CD4-positive, alpha-beta T cell treated with Interleukin-6 for 4 hours (primary cell): ENCODE measurements around the gene ATF5.

Experiments used
- DNase-seq: peaks from one replicate; pipeline ENCODE4 v3.0.0-alpha.2; 2020; ENCODE audit warnings: mixed read lengths

ATF5 gene

DNA sequence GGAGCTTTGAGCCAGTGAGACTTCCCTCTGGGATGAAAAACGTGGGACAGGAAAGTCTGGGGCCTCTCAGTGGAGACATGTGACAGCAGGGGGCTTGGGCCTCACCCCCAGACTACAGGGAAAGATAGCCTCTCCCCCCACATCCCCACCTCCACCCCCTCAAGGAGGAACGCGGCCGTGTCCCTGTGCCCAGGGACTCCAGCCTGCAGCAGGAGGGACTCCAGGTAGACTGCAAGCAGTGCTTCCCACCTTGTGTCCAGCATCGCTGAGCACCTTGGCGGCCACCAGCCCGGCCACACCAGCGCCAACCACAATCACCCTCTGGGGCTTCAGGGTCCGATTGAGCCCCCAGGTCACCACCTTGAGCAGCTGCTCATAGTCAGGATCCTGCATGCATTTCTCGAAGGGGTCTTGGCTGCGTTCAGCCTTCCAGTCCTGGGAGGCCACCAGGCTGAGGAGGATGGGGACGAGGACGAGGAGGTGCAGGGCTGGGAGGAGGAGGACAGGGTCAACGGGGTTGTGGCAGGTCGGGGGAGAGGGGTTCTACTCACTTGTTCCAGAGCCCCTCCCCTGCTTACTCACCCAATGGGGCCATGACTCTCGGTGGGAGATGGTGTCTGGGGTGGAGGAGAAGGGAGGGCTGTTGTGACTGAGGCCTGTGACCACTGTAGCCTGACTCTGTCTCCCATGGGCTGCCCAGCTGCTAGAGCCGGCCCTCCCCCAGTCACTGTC lies 33.3 kb upstream of the ATF5 start:
- no peak for DNase-seq

GRCh38 chr19:49896863-49897621 lies 32.0 kb upstream of the ATF5 start, which contains the start of gene IL4I1:
TSS of gene IL4I1 (minus strand) at chr19:49896887. CDS start at chr19:49896160, 727 bp downstream.
- peak; percentile 61 for DNase-seq

DNA sequence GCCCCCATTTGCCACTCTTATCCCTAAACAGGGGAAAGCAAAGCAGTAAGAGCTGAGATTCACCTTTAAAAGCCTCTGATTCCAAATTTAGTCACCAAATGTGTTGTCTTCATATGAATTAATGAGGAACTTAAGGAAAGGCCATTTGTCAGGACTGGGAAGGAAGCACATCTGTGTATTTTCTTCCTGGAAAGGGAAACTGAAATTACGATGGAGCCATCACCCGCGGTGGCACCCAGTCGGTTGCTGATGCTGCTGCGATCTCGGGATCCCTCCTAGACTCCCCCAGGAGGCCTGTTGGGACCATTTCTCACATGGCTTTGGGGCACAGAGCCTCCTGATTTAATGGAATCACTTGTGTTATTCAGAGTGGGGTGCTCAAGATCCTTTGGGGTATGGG lies 24.9 kb upstream of the ATF5 start:
- no peak for DNase-seq

DNA sequence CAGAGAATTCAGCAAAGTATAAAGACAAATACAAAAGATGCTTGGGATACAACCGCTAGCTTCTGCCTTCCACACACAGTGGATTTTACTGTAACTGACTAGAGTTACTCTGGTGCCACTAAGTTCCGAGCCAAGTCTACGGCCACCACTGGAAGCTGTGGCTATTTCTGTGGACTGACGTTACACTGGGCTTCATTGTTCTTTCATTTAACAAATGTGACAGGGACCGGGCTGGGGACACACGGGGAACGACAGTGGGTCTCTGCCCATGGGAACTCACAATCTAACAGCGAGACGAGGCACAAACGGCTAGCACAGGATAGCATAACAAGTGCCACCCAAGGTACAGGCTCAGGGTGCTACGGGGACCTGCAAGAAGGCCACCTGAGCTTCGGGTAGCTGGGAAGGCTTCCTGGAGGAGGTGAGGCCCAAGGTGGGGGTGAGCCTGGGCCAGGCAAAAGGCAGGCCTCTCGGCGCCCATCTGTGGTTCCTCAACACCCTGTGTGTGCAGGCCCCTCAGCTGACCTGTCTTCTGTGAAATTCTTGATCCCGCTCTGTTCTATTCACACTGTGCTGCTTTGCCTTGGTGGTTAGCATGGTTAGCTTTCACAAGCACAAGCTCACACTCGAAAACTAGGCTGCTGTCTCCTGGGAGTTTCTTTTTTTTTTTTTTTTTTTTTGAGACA lies 22.0 kb upstream of the ATF5 start:
- DNase-seq, result no peak

DNA sequence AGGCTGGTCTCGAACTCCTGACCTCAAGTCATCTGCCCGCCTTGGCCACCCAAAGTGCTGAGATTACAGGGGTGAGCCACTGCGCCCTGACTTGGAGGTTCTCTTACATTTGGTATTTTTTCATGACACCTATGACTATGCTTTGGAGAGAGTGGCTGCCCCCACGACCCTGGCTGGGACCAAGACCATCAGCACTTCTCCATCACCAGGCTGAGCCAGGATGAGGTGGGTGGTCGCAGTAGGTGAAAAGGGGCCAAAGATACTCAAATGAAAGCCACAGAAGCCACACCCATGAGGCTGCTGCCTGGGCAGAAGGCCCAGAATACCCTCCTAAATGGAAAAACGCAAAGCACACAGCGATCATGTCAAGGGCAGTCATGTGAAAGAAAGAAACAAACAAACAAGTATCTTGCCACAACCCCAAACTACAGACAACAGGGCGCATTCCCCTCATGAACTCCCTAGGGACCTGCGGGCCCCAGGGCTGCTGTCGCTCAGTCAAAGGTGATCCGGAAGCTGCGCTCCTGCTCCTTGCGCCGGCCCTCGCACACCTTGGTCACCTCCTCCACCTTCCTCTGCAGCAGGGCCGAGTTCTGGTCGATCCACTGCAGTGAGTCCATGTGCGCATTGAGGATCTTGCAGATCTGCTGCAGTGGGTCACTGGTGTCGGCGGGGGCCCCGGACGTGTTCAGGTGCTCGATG lies 21.1 kb upstream of the ATF5 start:
- DNase-seq, result no peak

GRCh38 chr19:49908480-49909420 lies 20.3 kb upstream of the ATF5 start:
- no peak for DNase-seq

DNA sequence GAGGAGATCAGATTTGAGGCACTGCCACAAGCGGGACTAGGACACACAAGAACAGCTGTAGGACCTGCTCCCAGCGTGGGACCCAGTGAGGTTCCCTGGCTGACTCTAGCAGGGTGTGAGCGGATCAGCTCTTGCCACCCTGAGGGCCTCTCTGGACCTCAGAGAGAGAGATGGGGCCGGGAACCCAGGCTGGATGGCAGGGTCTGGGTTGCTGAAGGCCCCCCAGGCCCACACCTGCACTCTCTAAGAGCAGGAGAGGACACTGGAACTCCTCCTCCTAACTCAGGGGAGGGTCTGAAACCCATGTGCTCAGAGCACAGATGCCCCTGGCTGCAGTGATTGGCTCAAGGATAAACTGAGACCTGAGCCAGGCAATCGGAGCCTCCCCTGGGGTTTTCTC lies 18.8 kb upstream of the ATF5 start:
- no peak for DNase-seq

DNA sequence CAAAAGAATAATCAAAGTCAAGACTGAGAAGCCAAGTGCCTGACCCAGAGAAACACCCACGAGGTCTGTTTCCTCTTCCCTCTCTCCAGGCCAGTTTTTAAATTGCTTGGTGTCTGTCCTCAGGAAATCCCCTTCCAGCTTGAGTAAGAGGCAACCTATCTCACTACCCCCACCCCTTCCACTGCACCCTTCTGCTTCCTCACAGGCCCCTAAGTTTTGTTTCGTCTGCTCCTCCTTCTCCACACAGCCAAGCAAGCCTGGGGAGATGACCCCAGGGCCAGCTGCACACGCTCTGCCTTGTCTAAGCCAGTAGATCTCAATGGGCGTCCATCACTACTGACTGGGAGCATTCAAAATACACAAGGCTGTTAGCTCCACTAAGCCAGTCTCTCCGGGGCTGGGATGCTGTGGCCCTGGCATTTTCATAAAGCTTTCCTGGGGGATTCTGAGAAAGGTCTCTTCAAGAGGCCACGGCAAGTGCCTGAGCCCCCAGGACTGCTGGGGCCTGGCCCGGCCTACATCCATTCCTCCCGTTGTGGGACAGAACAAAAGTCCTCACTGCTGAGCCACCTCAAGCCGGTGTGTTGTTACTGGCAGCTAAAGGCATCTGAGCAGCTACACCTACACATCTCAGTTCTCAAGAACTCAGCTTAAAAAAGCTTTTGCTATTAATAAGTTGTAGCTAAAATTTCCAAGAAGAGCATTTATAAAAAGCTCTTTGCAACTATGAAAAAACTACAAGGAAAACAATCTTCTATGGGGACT lies 17.4 kb upstream of the ATF5 start:
- DNase-seq, result no peak

GRCh38 chr19:49912965-49913685 lies 15.9 kb upstream of the ATF5 start:
- DNase-seq, result no peak

- no peak for DNase-seq
Measured at GRCh38 chr19:49913720-49914119, 15.3 kb upstream of the ATF5 start.

DNA sequence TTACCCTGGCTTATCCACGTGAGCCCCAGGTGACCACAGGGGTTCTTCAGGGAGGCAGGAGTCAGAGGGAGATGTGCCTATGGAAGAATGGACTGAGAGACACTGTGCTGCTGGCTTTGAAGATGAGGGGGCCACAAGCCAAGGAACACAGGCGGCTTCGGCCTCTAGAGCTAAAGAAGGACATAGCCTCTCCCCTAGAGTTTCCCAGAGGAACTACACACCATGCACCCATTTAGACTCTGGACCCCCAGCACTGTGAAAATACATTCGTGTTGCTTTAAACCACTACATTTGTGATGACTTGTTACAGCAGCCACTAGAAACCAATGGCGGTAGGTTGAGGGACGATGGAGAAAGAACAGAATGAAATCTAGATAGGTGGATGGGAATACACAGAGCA lies 13.7 kb upstream of the ATF5 start:
- no peak for DNase-seq

DNA sequence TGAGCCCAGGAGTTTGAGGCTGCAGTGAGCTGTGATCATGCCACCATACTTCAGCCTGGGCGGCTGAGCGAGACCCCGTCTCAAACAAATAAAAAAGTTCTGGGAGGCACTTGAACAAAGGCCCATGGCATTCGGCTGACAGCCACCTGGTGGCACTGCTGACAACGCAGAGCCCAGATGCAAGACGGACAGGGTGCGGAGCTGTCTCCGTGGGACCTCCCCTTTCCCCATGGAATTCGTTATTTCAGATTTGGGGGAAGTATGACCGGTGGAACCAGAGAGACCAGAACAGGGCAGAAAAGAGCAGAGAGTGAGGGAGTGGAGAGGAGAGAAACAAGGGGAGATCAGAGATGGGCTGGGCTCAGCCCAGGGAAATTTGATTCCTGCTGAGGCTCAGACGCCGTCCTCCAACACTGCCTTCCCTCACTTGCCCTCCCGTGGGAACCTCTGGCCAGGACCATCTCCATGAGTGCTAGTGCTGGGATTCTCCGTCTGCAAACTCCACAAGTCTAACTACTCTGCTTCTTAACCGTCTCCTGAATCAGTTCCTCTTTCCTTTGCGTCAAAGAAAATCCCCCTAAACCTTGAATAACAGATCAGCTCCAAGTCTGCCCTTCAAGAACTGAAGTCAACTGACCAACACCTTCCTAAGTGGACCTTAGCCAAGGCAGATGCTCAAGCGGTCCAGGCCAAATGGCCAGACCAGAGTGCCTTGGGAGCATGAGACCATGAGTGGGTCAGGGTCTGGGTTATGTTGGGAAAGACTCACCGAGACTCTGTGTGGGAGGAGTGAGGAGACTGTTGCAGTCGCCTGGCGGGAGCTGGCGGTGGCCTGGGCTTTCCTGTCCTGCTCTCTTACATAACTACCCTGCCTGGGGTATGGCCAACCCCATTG lies 11.9 kb upstream of the ATF5 start:
- no peak for DNase-seq

DNA sequence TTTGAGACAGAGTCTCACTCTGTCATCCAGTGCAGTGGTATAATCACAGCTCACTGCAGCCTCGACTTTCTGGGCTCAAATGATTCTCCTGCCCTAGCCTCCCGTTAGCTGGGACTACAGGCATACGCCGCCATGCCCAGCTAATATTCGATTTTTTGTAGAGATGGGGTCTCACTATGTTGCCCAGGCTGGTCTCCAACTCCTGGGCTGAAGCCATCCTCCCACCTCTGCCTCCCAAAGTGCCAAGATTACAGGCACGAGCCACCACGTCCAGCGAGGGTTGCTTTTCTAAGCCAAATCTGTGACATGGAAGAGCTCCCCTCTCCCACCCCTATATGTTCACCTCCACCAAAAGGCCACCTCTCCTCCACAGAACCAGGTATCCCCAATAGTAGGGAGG lies 10.9 kb upstream of the ATF5 start:
- DNase-seq, result no peak

DNA sequence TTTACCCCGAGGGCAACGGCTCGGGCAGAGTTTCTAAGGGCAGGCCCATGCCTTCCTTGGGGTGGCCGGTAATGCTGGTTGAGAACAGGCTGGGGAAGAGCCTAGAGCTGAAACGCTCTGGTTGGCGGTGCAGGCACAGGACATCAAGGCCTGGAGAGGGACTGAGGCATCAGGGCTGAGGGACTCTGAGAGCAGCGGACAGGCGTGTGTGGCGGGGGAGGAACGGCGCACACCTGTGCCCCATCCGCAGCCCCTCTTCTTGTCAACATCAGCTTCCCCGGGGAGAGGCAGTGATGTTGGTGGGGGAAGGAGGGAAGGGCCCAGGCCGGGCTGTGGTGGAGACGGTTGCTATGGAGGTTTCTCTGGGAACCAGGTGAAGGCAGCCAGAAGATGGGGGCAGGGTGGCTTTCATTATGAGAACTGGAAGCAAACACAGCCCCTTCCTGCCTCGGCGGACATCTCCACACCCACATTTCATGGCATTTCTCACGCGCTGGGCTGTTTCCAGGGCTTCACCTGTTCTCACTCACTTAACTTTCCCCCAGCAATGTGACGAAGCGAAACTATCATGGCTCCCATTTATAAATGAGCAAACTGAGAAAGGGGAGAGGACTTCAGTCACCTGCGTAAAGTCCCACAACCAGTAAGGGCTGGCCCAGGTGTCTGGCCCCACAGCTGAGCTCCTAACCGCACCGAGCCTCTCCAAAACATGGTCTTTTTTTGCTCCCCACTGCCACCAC lies 8.2 kb upstream of the ATF5 start:
- no peak for DNase-seq

DNA sequence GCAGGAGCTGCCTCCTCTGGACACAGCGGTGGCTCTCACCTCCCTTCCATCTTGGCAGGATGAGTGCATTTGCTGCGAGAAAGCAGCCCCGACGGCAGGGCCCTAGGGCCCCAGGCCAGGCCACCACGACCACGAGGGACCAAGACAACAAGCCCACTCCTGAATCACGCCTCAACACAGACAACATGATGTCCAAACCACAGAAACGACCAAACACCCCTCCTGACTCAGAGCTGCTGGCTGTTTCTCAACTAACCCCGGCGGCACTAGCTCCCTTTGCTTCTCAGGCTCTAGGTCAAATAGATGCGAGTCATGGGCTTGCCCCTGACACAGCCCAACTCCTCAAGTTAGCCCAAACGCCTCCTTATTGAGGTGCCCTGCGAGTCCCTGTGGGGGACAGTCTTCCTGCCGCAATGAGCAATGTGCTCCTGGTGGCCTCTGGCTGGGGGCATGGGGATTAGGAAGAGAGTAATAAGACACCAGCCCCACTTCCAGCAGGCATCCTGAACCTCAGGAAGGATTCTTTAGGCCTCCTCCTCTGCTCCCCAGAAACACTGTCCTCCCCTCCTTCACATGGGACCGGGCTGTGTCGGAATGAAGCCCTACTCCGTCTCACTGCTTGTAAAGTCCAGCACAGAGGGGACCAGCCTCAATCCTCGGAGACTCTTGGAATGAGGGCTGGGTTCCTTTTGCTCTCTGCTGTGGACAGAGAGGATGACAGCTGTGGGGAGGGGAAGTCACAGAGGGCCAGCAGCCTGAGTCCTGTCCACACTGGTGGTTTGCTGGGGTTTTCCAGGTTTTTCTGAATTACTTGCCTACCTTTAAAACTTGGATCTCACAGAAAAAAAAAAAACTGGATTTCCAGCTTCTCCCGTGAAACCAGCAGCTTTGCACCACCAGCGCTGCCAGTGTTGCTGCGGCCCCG lies 6.9 kb upstream of the ATF5 start:
- no peak for DNase-seq

DNA sequence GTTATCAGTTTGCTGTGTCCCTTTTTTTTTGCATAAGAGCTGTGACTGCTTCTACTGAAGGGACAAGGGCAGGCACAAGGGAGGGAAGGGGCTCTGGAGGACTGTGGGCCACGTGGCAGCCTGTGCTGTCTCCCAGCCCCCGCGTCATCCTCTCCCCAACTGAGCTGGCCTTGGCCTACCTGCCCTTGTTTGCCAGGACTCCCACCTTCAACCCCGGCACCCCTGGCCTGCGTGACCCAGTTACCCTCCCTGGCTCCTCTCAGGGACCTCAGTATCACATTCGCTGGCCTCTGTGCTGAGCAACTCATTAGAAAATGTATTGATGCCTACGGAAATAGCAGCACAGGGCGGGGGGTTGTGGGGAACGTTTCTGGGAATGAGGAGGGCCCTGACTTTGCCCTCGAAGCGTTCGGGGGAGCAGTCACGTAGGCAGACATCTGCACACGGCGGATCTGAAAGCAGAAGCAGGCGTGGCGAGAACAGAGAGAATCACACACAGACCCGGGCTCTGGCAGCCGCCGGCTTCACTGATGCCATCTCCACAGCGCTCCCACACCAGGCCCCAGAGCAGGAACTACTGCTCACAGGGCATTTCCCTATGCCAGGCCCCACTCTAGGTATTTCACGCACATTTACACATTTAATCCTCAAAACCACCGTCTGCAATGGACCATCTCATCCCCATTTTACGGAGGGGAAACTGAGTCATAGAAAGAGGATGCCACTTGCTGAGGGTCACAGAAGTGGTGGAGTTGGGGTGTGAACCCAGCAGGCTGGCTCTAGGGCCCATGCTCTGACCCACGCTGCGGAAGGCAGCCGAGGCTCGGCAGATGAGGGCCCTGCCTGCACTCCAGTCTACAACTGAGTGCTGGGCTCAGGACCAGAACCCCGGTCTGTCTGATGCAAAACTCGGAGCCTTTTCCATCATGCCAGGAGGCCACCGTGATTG lies 5.7 kb upstream of the ATF5 start:
- no peak for DNase-seq
